GM23248 (cell line): Measurements from ENCODE around the gene ALKBH3.

Experiments
- EZH2 ChIP-seq: fragments of 200-600 bp; sonication (generic); IDR thresholded peaks from 2 replicates; pipeline ENCODE4 v1.6.1; 2018; ENCODE audit warnings: antibody characterized with exemption, mild to moderate bottlenecking; ENCODE audit not compliant: insufficient read depth, poor library complexity, severe bottlenecking
- EZH2phosphoT487 ChIP-seq: fragments of 200-600 bp; sonication (generic); IDR thresholded peaks from 2 replicates; pipeline ENCODE4 v1.6.1; 2018; ENCODE audit warnings: antibody characterized with exemption, moderate library complexity, mild to moderate bottlenecking, low read depth; ENCODE audit not compliant: insufficient read depth

DNA sequence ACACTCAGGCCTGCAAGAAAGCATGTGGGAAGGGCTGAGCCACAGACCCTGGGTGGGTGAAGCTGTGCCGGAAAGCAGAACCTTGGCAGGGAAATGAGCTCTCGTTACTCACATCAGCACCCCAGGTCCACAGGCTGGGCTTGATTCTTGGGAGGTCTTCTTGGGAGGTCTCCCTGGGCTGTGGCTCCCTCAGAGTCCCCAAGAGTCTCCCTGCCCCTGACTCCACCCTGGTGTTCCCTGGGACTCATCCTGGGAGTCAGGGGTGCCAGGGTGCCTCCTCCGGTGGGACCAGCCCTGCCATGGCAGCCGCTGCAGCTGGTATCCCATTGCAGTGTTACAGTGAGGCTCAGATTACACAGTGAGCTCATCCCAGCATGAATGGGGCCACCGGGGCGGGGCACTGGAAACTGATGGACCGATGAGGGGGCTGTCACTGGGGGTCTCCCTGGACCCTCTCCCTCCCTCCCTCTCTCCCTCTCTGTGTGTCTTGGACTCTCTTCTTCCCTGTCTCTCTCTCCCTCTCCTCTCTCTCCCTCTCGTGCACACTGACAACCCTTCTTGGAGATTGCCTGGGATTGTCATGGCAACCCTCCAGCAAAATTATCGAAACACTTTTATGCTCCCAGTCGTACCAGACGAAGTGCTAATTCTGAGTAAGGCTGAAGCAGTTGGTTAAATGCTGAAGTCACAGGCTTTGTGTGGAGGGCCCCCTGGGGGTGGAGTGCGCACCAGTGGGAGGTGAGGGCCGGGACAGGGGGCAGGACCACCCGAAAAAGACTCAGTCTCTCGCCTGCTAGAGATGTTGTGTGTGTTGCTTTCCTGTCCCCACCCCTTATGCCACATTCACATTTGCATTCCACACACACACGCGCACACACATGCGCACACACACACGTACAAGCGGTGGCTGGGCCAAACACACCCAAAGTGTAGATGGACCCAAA lies 53.2 kb downstream of the ALKBH3 start:
- TF ChIP-seq EZH2 (no peak), EZH2phosphoT487 (no peak)
